ENCODE measurements around the gene CXCL5. TPM values are rescaled to one million over a fixed set of nuclear protein-coding genes. Genes with fewer than 3 reads are reported as not detected.

The CXCL5 gene
- total and polyA plus RNA-seq, 10 of the 15 experiments (the other 5 are each of a cell fraction or from before 2014, with no cell fraction given), result not detected

- ChIA-PET SMC1A (ENCODE audit: uncharacterized antibody, unreplicated experiment) (no interaction called here), RAD21 (ENCODE audit: unreplicated experiment) (no interaction called here), POLR2A (no interaction called here), CTCF (no interaction called here)
- Histone ChIP-seq H3K9ac (ENCODE audit: control insufficient read depth, insufficient read depth, low read length) (no peak overlapping the region), H3K27me3 (replicated peaks in 1 of 2; ENCODE audit: control insufficient read depth in 2 of 2, insufficient read depth in 2 of 2, low read length in 1 of 2) (no peaks in the 10 kb centered on the region; a peak in 1 of 4 replicates), H3K9me3 (replicated peaks; ENCODE audit: control insufficient read depth, insufficient read depth, low read length) (no peaks in the 10 kb centered on the region), H3K4me1 (ENCODE audit: control insufficient read depth, insufficient read depth, low read length) (no peaks in the 10 kb centered on the region), H3K4me2 (ENCODE audit: control insufficient read depth, insufficient read depth) (no peak overlapping the region), H3K4me3 (no peak overlapping the region), H3K36me3 (ENCODE audit: control insufficient read depth in 2 of 2, insufficient read depth in 2 of 2, low read length in 1 of 2) (no peaks in the 10 kb centered on the region), H3K27ac (ENCODE audit: control insufficient read depth, insufficient read depth) (no peak overlapping the region), H3K79me2 (ENCODE audit: control insufficient read depth, insufficient read depth, low read length) (no peaks in the 10 kb centered on the region), H2AFZ (ENCODE audit: control insufficient read depth, low read depth, low read length) (no peak overlapping the region), H4K20me1 (ENCODE audit: control insufficient read depth, insufficient read depth) (no peaks in the 10 kb centered on the region)
- in situ Hi-C loops (cut with MboI), result no loop called here
- DNase-seq (ENCODE audit: low read depth, low spot score) (no peak), FAIRE-seq (no peak), ATAC-seq (no peak)
- TF ChIP-seq, protein P1, sequence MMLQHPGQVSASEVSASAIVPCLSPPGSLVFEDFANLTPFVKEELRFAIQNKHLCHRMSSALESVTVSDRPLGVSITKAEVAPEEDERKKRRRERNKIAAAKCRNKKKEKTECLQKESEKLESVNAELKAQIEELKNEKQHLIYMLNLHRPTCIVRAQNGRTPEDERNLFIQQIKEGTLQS (IDR thresholded peaks at IDR 0.05; ENCODE audit: borderline replicate concordance, extremely low read depth, low read depth, low read length), result no peak
- TF ChIP-seq REST (IDR thresholded peaks at IDR 0.05; ENCODE audit: low read depth, low read length) (no peak), MYC (IDR thresholded peaks at IDR 0.05; ENCODE audit: insufficient read depth, insufficient read length, insufficient replicate concordance, low read length, severe bottlenecking) (no peak), NR2F1 (conservative IDR thresholded peaks at IDR 0.05) (no peak), TCF3 (IDR thresholded peaks at IDR 0.05; ENCODE audit: borderline replicate concordance, insufficient read depth, low read depth, low read length) (no peak), SIX5 (IDR thresholded peaks at IDR 0.05; ENCODE audit: low read depth, low read length, severe bottlenecking) (no peak), EP300 (IDR thresholded peaks at IDR 0.05; ENCODE audit: borderline replicate concordance in 1 of 2, control insufficient read depth in 1 of 2, low read depth in 2 of 2, low read length in 2 of 2) (no peak), CBX3 (IDR thresholded peaks at IDR 0.05; ENCODE audit: borderline replicate concordance, low read depth) (no peak), BRCA1 (IDR thresholded peaks at IDR 0.05; ENCODE audit: low read depth, low read length) (no peak)
- TF ChIP-seq, protein P2, sequence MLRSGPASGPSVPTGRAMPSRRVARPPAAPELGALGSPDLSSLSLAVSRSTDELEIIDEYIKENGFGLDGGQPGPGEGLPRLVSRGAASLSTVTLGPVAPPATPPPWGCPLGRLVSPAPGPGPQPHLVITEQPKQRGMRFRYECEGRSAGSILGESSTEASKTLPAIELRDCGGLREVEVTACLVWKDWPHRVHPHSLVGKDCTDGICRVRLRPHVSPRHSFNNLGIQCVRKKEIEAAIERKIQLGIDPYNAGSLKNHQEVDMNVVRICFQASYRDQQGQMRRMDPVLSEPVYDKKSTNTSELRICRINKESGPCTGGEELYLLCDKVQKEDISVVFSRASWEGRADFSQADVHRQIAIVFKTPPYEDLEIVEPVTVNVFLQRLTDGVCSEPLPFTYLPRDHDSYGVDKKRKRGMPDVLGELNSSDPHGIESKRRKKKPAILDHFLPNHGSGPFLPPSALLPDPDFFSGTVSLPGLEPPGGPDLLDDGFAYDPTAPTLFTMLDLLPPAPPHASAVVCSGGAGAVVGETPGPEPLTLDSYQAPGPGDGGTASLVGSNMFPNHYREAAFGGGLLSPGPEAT (IDR thresholded peaks at IDR 0.05; ENCODE audit: low read depth), result no peak
- intact Hi-C loops (cut with micrococcal nuclease; ENCODE audit: unreplicated experiment), result no loop called here
- no TSS peak for BruUV-seq (replicated peaks)
These were observed 30.6 kb downstream of the CXCL5 start for GRCh38 chr4:73967866-73968265.

Measured in GM12878 (cell line).